NCI-H460 (cell line): Measurements from ENCODE around the gene ZBTB48. TPM values are rescaled to one million over a fixed set of nuclear protein-coding genes. Genes with fewer than 3 reads are reported as not detected.
"Not testable (repeated sequence)": the region's sequence is repeated elsewhere in the genome, so short reads cannot be mapped to it uniquely, and the experiment has no call there.

Source experiments
- DNase-seq: peaks from one replicate; pipeline ENCODE4 v3.0.0-alpha.2; 2016; ENCODE audit warnings: low read depth; ENCODE audit errors: extremely low read depth
- small RNA-seq, 2 experiments: library from RNA; depleted of rRNA; stranded (forward); fragments of <200 nt; gene quantifications; one replicate each; pipeline ENCODE3, GENCODE V24; 2014
- total RNA-seq: library from RNA; depleted of rRNA; stranded (reverse); fragments of >200 nt; shearing (Covaris generic); gene quantifications from 2 replicates; pipeline ENCODE4 v1.2.3, GENCODE V29; 2014; rRNA removed

The ZBTB48 gene
- total RNA-seq, 1 experiment from 2014 or later: 13.2 TPM

- no peak for DNase-seq
Measured at GRCh38 chr1:6631058-6631457, 51.3 kb downstream of the ZBTB48 start.

GRCh38 chr1:6632588-6633514, 53.1 kb downstream of the ZBTB48 start:
- no peak for DNase-seq

GRCh38 chr1:6634371-6635052, 54.7 kb downstream of the ZBTB48 start:
- DNase-seq: peak; percentile 26

GRCh38 chr1:6635161-6635909, 55.5 kb downstream of the ZBTB48 start:
- no peak for DNase-seq

- no peak for DNase-seq
Measured at GRCh38 chr1:6635910-6636760, 56.3 kb downstream of the ZBTB48 start.

GRCh38 chr1:6636778-6637177, 57.0 kb downstream of the ZBTB48 start:
- DNase-seq: not testable (repeated sequence)

GRCh38 chr1:6637770-6638169, 58.0 kb downstream of the ZBTB48 start:
- no peak for DNase-seq

GRCh38 chr1:6638226-6638625, 58.4 kb downstream of the ZBTB48 start:
- DNase-seq: no peak

Small RNA genes within 50 kb of the gene (small RNA-seq; reads per million reads assigned to genes)
- 0 reads per million in 2 experiments for gene RNU6-731P

Other genes starting within 250 kb of the ZBTB48 start
- gene ACOT7, start 186.2 kb upstream of the ZBTB48 start, total RNA-seq: 22.5 and 24.4 TPM in 2 replicates
- 0.57 and 1.0 TPM in 2 replicates for gene HES2, start 160.1 kb upstream of the ZBTB48 start, total RNA-seq
- 0.17 TPM in 1 of 2 replicates, not detected in the other for gene ESPN, start 155.2 kb upstream of the ZBTB48 start, total RNA-seq
- 3.3 and 4.2 TPM in 2 replicates for gene TNFRSF25, start 113.8 kb upstream of the ZBTB48 start, total RNA-seq
- gene PLEKHG5, start 88.3 kb upstream of the ZBTB48 start, total RNA-seq: 3.4 and 3.6 TPM in 2 replicates
- gene NOL9, start 25.5 kb upstream of the ZBTB48 start, total RNA-seq: 20.2 and 24.5 TPM in 2 replicates
- not detected in 2 replicates for gene TAS1R1, start 24.7 kb upstream of the ZBTB48 start, total RNA-seq
- gene KLHL21, start 22.9 kb downstream of the ZBTB48 start, total RNA-seq: 14.3 and 14.5 TPM in 2 replicates
- 4.4 and 4.9 TPM in 2 replicates for gene PHF13, start 33.7 kb downstream of the ZBTB48 start, total RNA-seq
- 24.4 and 28.8 TPM in 2 replicates for gene THAP3, start 44.9 kb downstream of the ZBTB48 start, total RNA-seq
- 41.1 and 41.5 TPM in 2 replicates for gene DNAJC11, start 121.8 kb downstream of the ZBTB48 start, total RNA-seq
- gene CAMTA1, start 205.5 kb downstream of the ZBTB48 start, total RNA-seq: 39.0 and 39.9 TPM in 2 replicates